Measurements from ENCODE around the gene EPHB2.
A peak's percentile ranks its signal among the peaks of the same experiment; 100 is the strongest.

EPHB2 gene

DNA sequence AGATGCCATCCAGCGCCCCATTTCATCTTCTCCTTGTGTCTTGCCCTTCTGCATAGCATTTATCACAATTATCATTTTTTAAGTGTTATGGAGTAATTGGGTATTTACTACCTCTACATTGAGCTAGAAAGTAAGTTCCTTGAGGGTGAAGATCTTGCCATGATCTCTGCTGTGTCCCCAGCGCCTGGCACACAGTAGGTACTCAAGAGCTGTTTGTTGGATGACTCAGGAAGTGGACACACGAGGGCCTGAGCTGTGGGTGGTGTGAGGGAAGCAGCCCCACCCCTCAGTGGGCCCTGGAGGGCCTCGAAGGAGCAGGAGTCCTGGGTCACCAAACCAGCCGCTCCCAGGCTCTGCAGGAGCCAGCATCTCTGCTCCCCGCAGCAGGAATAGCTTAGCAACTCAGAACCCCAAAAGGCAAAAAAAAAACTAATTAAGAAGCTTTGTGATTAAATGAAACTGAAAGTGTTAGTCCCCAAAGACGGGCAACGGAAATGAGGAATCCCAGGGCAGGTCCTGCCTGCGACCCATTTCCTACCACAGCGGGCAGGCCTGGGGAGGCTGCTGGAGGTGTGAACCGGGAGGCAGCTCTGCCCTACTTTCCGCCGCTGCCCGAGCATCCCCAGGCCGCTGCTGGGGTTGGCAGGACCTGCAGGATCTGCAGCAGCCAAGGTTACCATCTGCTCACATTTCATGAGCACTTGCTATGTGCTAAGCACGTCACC is 174.3 kb downstream of the EPHB2 start:
- DNase-seq = peak; percentile 21

DNA sequence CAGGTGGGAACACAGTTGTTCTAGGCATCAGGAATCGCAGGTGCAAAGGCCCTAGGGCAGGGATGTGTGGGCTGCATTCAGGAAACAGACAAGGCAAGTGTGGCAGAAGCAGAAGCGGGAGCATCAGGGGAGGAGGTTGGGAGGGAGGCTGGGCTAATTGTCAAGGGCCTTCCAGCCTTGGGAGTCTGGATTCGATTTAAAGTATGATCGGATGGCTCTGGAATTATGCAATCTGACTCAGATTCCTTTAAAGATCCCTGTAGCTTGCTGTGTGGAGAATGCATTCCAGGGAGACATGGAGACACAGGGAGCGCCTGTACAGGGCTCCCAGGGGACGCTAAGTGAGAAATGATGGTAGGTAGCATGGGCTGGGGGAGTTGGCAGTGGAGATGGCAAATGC is 175.6 kb downstream of the EPHB2 start:
- ATAC-seq = no peak
- DNase-seq = no peak

More for the DNA sequence above, 174.3 kb downstream of the EPHB2 start:
- no peak for ATAC-seq

DNA sequence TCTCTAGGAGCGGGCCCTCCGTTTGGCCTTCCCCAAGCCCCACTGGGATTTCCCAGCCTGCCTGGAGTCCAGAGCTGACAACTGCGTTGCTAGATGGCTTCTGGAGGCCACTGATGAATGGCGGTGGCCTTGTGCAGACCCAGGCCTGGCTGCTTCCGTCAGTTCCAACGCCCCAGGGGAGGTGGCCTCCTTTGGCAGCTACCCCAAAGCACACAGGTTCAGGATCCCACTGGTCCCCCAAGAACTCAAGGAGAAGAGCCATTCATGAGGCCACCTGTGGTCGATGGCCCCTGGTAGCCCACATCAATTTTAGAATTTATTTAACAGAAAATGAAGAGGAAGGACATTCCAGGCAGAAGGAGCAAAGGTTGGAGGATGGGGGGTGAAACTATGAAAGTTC is 176.9 kb downstream of the EPHB2 start:
- ATAC-seq (no peak), DNase-seq (no peak)

DNA sequence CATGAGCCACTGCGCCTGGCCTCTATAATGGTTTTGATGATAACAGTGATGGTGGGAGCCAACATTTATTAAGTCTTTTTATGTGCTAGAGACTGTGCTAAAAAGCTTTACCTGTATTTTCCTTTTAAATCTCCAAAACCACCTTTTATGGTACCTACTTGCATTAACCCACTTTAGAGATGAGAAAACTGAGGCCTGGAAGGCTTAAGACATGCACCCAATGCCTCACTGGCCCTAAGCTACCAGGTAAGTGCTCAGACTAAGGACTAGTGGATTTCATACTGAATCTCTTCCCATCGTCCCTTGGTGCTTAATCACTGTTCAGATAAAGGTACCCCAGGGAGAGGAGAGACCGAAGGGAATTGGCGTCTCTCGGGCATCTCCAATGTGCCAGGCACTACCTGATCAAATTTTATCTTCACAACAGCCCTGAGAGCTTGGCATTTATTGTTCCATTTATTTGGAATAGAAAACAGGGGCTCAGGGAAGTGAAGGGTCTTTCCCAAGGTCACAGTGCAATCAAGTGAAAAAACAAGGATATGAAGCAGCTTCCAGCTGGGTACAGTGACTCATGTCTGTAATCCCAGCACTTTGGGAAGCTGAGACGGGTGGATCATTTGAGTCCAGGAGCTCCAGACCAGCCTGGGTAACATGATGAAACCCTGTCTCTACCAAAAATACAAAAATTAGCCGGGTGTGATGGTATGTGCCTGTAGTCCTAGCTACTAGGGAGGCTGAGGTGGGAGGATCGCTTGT is 177.9 kb downstream of the EPHB2 start:
- ATAC-seq (no peak), DNase-seq (no peak)

DNA sequence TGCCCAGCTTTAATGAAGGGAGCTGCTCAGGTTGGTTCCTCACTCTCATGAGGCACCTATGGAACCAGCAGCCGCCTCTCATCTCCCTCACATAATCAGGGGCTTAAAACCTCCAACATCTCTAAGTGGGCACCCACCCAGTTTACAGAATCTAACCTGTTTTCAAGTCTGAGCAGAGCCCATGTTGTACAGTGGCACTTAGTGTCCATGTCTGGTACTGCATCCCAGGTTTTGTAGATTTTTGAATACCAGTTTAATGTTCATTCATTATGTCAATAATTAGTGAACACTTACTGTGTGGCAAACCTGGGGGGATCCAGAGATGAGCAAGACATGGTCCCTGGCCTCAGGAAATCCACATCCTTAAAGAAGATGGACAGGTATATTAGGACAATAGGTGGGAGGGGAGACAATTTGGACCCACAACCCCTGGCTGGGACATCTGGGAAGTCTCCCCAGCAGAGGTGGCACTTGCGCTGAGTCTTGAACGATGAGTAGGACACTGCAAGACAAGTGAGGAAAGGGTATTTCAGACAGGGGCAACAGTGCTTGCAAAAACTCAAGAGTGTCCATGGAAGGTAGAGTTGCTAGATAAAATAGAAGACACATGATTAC is 178.7 kb downstream of the EPHB2 start:
- ATAC-seq = no peak

DNA sequence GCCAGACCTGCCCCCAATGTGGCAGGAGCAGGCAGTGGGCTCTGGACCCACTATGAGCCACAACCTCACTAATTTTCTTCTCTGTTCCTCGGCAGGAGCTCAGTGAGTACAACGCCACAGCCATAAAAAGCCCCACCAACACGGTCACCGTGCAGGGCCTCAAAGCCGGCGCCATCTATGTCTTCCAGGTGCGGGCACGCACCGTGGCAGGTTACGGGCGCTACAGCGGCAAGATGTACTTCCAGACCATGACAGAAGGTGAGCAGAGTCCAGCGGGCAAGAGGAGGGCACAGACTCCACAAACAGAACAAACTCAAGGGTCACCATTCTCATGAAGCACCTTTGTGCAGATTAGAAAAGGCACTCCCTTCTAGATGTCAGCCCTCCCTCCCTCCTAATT is 182.2 kb downstream of the EPHB2 start:
- DNase-seq = no peak
- ATAC-seq = no peak

More for the DNA sequence above, 178.7 kb downstream of the EPHB2 start:
- DNase-seq = no peak

DNA sequence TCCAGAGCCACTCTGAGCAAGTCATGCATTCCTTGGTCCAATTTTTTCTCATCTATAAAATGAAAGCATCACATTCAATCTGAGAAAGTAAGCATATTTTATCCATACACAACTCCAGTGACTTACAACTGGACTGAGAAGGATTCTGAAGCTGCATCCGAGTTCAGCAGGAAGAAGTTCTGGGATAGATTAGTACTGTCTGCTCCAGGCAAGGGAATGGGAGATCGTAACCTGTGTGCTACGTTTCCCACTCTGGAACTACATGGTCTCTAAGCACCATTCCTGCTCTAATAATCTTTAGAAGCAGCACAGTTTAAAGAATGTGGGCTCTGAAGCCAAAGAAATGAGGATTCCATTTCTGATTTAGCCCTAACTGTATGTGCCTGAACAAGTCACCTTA is 182.7 kb downstream of the EPHB2 start:
- no peak for ATAC-seq

DNA sequence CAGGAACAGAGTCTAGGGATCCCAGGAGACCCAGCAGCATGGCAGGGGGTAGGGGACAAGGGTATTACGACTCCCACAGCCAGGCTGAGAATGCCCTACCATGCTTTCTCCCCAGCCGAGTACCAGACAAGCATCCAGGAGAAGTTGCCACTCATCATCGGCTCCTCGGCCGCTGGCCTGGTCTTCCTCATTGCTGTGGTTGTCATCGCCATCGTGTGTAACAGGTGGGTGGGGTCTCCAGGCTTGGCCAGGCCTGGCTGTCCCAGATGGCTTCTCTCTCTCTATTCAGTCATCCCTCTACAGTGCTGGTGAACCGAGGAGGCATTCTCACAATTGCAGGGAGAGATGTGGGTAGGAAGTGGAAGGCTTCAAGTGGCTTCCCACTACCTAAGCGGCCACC is 184.7 kb downstream of the EPHB2 start:
- DNase-seq = no peak
- ATAC-seq = no peak

More for the DNA sequence above, 182.7 kb downstream of the EPHB2 start:
- DNase-seq = no peak

DNA sequence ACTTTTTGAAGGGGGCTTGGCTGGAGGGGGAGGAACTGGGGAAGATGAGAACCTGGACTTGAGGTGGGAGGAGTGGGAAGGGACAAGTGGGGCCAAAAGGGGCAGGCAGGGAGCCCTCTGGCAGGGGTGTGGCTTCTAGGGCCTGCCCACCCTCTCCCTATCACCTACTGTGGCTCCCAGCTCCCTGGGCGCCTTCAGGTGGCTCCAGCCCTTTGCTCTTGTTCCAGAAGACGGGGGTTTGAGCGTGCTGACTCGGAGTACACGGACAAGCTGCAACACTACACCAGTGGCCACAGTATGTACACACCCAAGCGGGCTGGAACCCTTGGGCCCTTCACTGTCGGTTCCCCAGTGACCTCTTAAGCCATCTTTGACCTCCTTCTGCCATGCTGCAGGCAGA is 185.5 kb downstream of the EPHB2 start:
- DNase-seq (no peak), ATAC-seq (no peak)

DNA sequence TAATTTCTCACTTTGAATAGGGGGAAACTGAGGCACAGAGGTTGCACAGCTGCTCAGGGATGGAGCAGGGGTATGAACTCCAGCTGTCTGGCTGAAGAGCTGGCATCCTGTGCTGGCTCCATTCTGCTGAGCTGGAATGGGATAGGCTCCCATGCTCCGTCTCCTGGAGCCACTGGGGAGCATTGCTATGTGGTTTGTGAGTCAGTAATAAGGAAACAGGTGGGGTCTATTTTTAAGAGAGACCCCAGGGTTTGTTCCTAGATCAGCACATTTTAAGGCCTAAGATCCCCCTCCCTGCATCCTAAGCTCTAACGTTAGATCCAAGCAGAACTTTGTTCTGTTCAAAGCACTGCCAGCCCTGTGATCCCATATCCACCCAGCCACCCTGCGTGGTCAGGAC is 189.8 kb downstream of the EPHB2 start:
- ATAC-seq (no peak), DNase-seq (no peak)

DNA sequence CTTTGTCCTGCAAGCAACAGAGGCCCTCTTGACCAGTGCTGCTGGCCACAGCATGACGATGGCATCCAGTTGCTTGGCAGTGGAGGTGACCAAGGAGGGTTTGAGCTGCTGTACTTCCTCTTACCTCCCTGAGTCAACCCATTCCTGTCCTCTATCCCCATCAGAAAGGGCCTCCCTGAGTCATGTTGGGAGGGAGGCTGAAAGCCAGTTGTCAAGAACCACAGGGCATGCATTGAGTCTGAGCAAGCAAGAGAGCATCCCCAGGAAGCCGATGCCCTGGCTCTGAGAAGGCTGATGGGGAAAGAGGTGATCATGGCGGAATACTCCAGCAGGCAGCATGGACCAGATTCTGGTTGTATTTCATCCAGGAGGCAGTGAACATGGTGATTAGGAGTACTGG is 192.5 kb downstream of the EPHB2 start:
- ATAC-seq (no peak), DNase-seq (no peak)

DNA sequence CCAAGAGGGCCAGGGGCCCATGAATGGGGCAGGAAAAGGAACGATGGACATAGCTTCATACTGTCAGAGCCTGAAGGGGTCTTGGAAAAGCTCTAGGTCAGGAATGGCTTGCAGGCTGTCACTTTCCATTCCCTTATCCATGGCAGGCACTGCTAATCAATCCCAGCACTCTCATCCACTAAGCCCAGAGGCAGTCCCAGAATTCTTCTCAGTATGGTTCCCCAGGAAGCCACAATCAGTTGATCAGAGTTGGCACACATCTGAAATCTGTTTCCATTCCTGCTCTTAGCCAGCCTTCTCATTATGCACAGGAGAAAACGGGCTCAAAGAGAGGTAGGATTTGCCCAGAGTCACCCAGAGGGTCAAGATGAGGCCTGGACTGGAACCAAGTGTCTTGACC is 196.3 kb downstream of the EPHB2 start:
- DNase-seq (no peak), ATAC-seq (no peak)

DNA sequence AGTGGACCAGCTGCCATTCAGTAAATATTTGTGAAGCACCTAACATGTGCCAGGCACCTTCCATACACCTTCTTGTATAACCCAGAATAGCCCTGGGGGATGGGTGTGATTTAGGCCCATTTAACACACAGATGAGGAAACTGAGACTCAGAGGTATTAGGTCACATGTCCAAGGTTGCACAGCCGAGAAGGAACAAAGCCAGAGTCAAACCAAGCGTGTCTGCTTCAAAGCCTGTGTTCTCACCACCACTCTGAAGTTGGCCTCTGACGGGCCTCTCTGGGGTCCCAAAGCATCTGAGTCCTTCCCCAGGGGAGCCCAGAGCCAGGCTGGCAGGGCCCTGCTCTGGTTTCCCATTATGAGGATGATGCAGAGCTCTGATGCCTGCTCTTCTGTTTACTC is 196.9 kb downstream of the EPHB2 start:
- ATAC-seq = no peak
- no peak for DNase-seq

DNA sequence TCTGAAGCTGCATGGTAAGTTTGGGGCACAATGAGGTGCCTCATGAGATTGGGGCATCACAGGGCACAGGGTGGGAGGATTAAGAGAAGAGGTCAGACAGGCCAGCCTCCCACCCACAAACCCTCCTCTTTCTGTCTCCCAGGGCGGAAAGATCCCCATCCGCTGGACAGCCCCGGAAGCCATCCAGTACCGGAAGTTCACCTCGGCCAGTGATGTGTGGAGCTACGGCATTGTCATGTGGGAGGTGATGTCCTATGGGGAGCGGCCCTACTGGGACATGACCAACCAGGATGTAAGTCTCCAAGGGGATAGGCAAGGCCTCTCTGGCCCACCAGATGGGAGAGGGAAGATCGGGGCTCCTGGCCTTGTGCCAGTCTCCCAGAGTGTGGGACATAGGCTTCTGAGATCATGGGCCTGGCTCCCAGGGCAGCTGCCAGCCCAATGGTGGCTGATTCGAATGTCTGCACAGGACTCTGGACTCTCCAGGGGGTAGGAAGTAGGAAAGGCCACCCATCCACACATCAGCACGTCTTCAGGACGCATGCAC is 198.3 kb downstream of the EPHB2 start:
- DNase-seq = no peak

DNA sequence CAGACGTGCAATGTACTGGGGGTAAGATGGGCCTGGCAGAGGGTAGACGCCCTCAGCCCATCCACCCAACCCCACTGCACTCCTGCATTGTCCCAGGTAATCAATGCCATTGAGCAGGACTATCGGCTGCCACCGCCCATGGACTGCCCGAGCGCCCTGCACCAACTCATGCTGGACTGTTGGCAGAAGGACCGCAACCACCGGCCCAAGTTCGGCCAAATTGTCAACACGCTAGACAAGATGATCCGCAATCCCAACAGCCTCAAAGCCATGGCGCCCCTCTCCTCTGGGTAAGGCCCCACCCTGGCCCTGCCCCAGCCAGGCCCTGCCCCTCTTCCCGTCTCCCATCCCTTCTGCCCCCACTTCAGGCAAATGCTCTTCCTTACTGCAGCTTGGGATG is 199.6 kb downstream of the EPHB2 start:
- DNase-seq (no peak), ATAC-seq (no peak)

More for the DNA sequence above, 198.3 kb downstream of the EPHB2 start:
- ATAC-seq = no peak

DNA sequence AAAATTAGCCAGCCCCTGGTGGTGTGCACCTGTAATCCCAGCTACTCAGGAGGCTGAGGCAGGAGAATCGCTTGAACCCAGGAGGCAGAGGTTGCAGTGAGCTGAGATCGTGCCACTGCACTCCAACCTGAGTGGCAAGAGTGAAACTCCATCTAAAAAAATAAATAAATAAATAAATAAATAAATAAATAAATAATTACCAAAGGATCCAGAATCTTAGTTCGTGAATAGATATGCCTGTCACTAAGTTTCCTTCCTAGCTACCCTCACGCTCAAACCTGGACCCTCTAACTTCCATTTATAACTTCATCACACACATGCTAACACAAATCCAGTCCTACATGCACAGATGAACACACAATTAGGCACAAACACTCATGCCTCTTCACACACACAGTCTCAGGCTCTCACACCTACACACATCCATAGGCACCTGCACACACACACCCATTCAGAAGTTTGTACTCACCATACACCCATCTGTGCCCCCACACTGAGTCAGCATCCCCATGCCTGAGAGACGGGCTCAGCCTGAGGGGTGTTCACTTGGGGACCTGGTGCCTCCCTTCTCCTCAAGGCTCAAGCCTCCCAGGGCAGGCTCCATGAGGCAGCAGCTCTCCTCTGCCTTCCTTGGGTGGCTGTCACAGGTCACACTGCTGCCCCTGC is 200.5 kb downstream of the EPHB2 start:
- DNase-seq (no peak), ATAC-seq (no peak)

DNA sequence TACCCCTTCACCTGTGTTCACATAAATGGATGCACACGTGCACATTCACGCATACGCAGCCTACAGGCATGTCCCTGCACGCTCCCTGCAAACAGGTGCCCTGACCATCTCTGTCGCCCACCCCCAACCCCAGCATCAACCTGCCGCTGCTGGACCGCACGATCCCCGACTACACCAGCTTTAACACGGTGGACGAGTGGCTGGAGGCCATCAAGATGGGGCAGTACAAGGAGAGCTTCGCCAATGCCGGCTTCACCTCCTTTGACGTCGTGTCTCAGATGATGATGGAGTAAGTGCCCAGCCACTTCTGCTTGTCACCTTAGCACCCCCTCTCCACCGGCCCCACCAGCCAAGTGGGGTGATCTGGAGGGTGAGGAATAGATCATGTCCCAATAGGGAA is 201.7 kb downstream of the EPHB2 start:
- ATAC-seq = no peak
- no peak for DNase-seq

DNA sequence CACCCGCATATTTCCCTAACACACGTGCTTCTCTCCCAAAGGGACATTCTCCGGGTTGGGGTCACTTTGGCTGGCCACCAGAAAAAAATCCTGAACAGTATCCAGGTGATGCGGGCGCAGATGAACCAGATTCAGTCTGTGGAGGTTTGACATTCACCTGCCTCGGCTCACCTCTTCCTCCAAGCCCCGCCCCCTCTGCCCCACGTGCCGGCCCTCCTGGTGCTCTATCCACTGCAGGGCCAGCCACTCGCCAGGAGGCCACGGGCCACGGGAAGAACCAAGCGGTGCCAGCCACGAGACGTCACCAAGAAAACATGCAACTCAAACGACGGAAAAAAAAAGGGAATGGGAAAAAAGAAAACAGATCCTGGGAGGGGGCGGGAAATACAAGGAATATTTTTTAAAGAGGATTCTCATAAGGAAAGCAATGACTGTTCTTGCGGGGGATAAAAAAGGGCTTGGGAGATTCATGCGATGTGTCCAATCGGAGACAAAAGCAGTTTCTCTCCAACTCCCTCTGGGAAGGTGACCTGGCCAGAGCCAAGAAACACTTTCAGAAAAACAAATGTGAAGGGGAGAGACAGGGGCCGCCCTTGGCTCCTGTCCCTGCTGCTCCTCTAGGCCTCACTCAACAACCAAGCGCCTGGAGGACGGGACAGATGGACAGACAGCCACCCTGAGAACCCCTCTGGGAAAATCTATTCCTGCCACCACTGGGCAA is 202.9 kb downstream of the EPHB2 start:
- DNase-seq = no peak
- ATAC-seq = no peak

DNA sequence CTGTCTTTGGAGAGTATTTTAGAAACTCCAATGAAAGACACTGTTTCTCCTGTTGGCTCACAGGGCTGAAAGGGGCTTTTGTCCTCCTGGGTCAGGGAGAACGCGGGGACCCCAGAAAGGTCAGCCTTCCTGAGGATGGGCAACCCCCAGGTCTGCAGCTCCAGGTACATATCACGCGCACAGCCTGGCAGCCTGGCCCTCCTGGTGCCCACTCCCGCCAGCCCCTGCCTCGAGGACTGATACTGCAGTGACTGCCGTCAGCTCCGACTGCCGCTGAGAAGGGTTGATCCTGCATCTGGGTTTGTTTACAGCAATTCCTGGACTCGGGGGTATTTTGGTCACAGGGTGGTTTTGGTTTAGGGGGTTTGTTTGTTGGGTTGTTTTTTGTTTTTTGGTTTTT is 203.5 kb downstream of the EPHB2 start:
- DNase-seq (no peak), ATAC-seq (no peak)

DNA sequence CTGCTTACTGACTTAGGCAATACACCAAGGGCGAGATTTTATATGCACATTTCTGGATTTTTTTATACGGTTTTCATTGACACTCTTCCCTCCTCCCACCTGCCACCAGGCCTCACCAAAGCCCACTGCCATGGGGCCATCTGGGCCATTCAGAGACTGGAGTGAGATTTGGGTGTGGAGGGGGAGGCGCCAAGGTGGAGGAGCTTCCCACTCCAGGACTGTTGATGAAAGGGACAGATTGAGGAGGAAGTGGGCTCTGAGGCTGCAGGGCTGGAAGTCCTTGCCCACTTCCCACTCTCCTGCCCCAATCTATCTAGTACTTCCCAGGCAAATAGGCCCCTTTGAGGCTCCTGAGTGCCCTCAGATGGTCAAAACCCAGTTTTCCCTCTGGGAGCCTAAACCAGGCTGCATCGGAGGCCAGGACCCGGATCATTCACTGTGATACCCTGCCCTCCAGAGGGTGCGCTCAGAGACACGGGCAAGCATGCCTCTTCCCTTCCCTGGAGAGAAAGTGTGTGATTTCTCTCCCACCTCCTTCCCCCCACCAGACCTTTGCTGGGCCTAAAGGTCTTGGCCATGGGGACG is 204.1 kb downstream of the EPHB2 start:
- ATAC-seq = no peak
- no peak for DNase-seq

DNA sequence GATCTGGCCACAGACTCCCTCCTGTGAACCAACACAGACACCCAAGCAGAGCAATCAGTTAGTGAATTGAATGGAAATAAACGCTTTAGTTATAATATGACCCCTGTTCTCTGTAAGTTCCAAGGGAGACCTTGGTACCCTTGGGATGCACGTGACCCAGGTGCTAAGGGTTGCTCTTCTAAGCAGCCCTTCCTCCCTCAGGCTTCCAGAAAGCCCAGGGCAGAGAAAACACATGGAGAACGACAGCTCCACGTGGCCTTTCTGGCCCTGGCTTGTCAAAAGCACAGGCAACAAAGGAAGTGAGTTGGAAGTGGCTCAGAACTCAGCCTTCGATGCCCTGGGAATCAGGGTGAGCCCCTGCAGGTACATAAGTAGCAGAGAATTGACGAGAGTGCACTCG is 204.6 kb downstream of the EPHB2 start:
- ATAC-seq (no peak), DNase-seq (no peak)
